Spleen (tissue), 7 donors: Measurements from ENCODE around the gene PRXL2C.

ENCODE experiments used
- POLR2A ChIP-seq, 3 donors: fragments of 450-650 bp; IDR thresholded peaks; one replicate each; pipeline ENCODE4 v1.5.1; 2017; ENCODE audit warnings: antibody characterized with exemption in 3 of 3, mild to moderate bottlenecking in 1 of 3
- POLR2AphosphoS5 ChIP-seq, 3 donors: sonication (generic); formaldehyde crosslinking; IDR thresholded peaks; one replicate each; pipeline ENCODE4 v1.5.1; 2017; ENCODE audit warnings: antibody characterized with exemption in 3 of 3
- TF ChIP-seq, protein P1 (sequence below), 11 experiments: fragments of 200-600 bp in 7 of 11; fragments of 450-650 bp in 4 of 11; sonication (generic) in 4 of 11; IDR thresholded peaks in 8 of 11; conservative IDR thresholded peaks in 3 of 11; 1 replicate in 7 of 11; 2 replicates in 4 of 11; pipeline versions ENCODE4 v1.4.0 to v1.8.0; 2016 to 2021; ENCODE audit warnings: antibody characterized with exemption in 11 of 11, inconsistent platforms in 4 of 11, mild to moderate bottlenecking in 1 of 11
- donor health status: DM: no; HTN: no; CAD: no; lungs with moderate emphysema.
- donor health status: DM: no; HTN: no; CAD: no.
- donor health status: DM: no; HTN: no; CAD: no.

DNA sequence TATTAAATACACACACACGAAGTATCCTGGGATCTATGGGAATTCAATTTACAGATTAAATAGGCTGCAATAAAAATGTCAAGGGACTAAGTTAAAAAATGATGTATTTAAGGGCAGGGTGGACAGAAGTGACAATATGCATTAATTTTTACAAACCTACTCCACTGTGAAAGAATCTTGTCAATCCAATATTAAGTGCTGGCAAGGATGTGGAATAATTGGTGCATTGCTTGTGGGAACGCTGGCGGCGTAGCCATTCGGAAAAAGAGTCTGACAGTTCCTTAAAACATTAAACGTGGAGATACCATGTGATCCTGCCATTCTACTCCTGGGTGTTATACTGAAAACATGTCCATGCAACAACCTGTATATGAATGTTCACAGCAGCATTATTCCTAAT, 39.7 kb downstream of the PRXL2C start:
- TF ChIP-seq, protein P1, sequence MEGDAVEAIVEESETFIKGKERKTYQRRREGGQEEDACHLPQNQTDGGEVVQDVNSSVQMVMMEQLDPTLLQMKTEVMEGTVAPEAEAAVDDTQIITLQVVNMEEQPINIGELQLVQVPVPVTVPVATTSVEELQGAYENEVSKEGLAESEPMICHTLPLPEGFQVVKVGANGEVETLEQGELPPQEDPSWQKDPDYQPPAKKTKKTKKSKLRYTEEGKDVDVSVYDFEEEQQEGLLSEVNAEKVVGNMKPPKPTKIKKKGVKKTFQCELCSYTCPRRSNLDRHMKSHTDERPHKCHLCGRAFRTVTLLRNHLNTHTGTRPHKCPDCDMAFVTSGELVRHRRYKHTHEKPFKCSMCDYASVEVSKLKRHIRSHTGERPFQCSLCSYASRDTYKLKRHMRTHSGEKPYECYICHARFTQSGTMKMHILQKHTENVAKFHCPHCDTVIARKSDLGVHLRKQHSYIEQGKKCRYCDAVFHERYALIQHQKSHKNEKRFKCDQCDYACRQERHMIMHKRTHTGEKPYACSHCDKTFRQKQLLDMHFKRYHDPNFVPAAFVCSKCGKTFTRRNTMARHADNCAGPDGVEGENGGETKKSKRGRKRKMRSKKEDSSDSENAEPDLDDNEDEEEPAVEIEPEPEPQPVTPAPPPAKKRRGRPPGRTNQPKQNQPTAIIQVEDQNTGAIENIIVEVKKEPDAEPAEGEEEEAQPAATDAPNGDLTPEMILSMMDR (IDR thresholded peaks at IDR 0.05 in 8 of 11, conservative IDR thresholded peaks at IDR 0.05 in 3 of 11): no peak
- TF ChIP-seq POLR2AphosphoS5 (IDR thresholded peaks at IDR 0.05) (no peak), POLR2A (IDR thresholded peaks at IDR 0.05) (no peak)
